HepG2 (cell line): ENCODE measurements around the gene TKFC. TPM values are rescaled to one million over a fixed set of nuclear protein-coding genes. Genes with fewer than 3 reads are reported as not detected.

ENCODE experiments used
- IKZF4 ChIP-seq: sonication (generic); formaldehyde crosslinking; IDR thresholded peaks from 2 replicates; pipeline ENCODE4 v1.5.1; 2020; ENCODE audit warnings: borderline replicate concordance, mild to moderate bottlenecking, low read depth, missing genetic modification reagents; ENCODE audit errors: not compliant biosample characterization
- MEIS1 ChIP-seq: sonication (generic); formaldehyde crosslinking; IDR thresholded peaks from 2 replicates; pipeline ENCODE4 v1.9.0; 2021; ENCODE audit warnings: mild to moderate bottlenecking, missing genetic modification reagents, moderate library complexity, borderline replicate concordance
- PHF20 ChIP-seq: sonication (generic); formaldehyde crosslinking; IDR thresholded peaks from 2 replicates; pipeline ENCODE4 v1.5.0; 2020; ENCODE audit warnings: mild to moderate bottlenecking, missing genetic modification reagents
- SOX13 ChIP-seq, 3 experiments: fragments of 450-650 bp in 1 of 3; sonication (generic) in 1 of 3; formaldehyde crosslinking in 1 of 3; IDR thresholded peaks in 2 of 3; conservative IDR thresholded peaks in 1 of 3; 2 replicates each; pipeline versions ENCODE4 v1.5.0 to v1.6.1; 2016 to 2020; ENCODE audit warnings: antibody characterized with exemption in 1 of 3, mild to moderate bottlenecking in 1 of 3, missing compliant biosample characterization in 1 of 3, missing genetic modification reagents in 1 of 3, moderate library complexity in 1 of 3
- SRSF4 ChIP-seq: fragments of 200-400 bp; formaldehyde crosslinking; IDR thresholded peaks from one replicate; pipeline ENCODE4 v1.6.1; 2018; ENCODE audit warnings: mild to moderate bottlenecking, low read depth, low read length, moderate library complexity; ENCODE audit not compliant: poor library complexity, severe bottlenecking
- ZFP82 ChIP-seq: sonication (generic); formaldehyde crosslinking; IDR thresholded peaks from 2 replicates; pipeline ENCODE4 v1.5.1; 2020; ENCODE audit warnings: mild to moderate bottlenecking, missing genetic modification reagents, borderline replicate concordance
- ZFP90 ChIP-seq: sonication (generic); formaldehyde crosslinking; IDR thresholded peaks from 2 replicates; pipeline ENCODE4 v1.8.0; 2022; ENCODE audit warnings: missing genetic modification reagents, mild to moderate bottlenecking, inconsistent platforms, borderline replicate concordance
- ZMYM4 ChIP-seq: sonication (generic); formaldehyde crosslinking; IDR thresholded peaks from 2 replicates; pipeline ENCODE4 v1.8.1; 2023; ENCODE audit warnings: mild to moderate bottlenecking, missing genetic modification reagents
- ZNF878 ChIP-seq: sonication (generic); formaldehyde crosslinking; IDR thresholded peaks from 2 replicates; pipeline ENCODE4 v1.8.1; 2023; ENCODE audit warnings: mild to moderate bottlenecking, missing genetic modification reagents, moderate library complexity
- polyA plus RNA-seq, 8 experiments: library from polyadenylated mRNA; depleted of rRNA in 3 of 8; stranded (reverse) in 7 of 8; unstranded in 1 of 8; fragments of >200 nt; fragmentation: Illumina TruSeq in 4 of 8; extraction: Trizol in 4 of 8; gene quantifications; 2 replicates each; pipeline versions ENCODE4 v1.2.1 to v1.2.3, GENCODE V29; 2011 to 2016; ENCODE audit warnings: low read depth in 4 of 8, missing spikeins in 1 of 8, mixed read lengths in 1 of 8; ENCODE audit not compliant: insufficient read depth in 1 of 8
- total RNA-seq, 5 experiments: library from RNA; depleted of rRNA; stranded (reverse); fragments of >200 nt; fragmentation: Illumina TruSeq; extraction: Trizol; gene quantifications; 2 replicates each; pipeline ENCODE4 v1.2.3, GENCODE V29; 2016; ENCODE audit warnings: low read depth in 1 of 5
- TF ChIP-seq, protein P1 (sequence below): fragments of 450-650 bp; IDR thresholded peaks from 2 replicates; pipeline ENCODE4 v1.6.1; 2017
- TF ChIP-seq, protein P2 (sequence below): sonication (generic); formaldehyde crosslinking; IDR thresholded peaks from 2 replicates; pipeline ENCODE4 v1.5.0; 2020; ENCODE audit warnings: mild to moderate bottlenecking, missing genetic modification reagents, borderline replicate concordance
- TF ChIP-seq, protein P3 (sequence below): sonication (generic); formaldehyde crosslinking; conservative IDR thresholded peaks from 2 replicates; pipeline ENCODE4 v1.4.0; 2020; ENCODE audit warnings: mild to moderate bottlenecking, missing genetic modification reagents, moderate library complexity
- TF ChIP-seq, protein P4 (sequence below): IDR thresholded peaks from 2 replicates; pipeline ENCODE4 v1.6.1; 2012; ENCODE audit warnings: low read length, improper control_type of control experiment

Gene TKFC
- total and polyA plus RNA-seq, 2 of the 13 experiments (the other 11 are each of a cell fraction or from before 2014, with no cell fraction given): 147 to 197 TPM

DNA sequence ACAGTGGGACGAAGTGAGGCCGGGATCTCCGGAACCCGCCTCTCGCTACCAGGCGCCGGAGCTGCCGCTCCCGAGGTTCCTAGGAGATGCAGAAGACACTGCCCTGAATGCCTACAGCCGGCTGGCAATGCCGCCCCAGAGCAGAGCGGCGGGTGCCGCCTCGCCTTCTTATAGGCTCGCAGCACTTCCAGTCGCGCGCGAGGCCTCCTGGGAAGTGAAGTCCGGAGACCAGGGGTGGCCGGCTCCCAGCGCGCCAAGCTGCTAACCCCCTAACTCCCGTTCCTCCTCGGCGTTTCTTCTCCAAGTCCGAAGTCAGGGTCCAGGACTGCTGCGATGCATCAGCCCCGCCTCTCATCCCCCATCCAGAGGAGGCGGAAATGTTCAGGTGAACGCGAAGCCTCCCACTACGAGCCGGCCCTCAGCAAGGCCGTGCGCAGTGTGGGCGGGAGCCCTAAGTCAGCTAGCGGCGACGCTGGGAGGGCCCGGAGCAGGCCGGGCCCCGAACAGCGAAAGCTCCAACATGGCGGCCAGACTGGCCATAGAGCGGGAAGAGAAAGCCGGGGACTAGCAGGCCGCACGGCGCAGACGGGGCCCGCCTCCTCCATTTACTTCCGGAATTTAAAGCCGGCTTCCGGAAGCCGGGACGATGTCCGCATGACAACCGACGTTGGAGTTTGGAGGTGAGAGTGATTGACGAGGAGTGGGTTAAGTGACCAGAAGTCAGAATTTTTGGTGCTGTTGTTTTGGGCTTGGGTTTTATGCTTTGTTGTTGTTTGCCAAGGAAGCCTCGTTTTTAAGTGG is 28.9 kb downstream of the TKFC start, which contains the start of the genes CYB561A3 and TMEM138 (continued):
- 0 out of 2 replicates have a peak, but pooled peaks have one; percentile 49 for TF ChIP-seq MEIS1 (CRISPR knock-in tag)
- peak; percentile 36; the same call in 1 of the 2 replicates for TF ChIP-seq ZFP90 (CRISPR knock-in tag)
- TF ChIP-seq ZNF878 (CRISPR knock-in tag): no peak
- TF ChIP-seq, protein P1, sequence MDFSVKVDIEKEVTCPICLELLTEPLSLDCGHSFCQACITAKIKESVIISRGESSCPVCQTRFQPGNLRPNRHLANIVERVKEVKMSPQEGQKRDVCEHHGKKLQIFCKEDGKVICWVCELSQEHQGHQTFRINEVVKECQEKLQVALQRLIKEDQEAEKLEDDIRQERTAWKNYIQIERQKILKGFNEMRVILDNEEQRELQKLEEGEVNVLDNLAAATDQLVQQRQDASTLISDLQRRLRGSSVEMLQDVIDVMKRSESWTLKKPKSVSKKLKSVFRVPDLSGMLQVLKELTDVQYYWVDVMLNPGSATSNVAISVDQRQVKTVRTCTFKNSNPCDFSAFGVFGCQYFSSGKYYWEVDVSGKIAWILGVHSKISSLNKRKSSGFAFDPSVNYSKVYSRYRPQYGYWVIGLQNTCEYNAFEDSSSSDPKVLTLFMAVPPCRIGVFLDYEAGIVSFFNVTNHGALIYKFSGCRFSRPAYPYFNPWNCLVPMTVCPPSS: no peak
- TF ChIP-seq SOX13 (IDR thresholded peaks at IDR 0.05): no peak
- no peak for TF ChIP-seq SOX13 (CRISPR knock-in tag; conservative IDR thresholded peaks at IDR 0.05 in 1 of 2, IDR thresholded peaks at IDR 0.05 in 1 of 2)
- TF ChIP-seq SRSF4: no peak
- peak; percentile 49; the same call in 1 of the 2 replicates for TF ChIP-seq ZMYM4 (CRISPR knock-in tag)
- TF ChIP-seq PHF20 (CRISPR knock-in tag): peak; percentile 78; the same call in 1 of the 2 replicates
- TF ChIP-seq, protein P2, sequence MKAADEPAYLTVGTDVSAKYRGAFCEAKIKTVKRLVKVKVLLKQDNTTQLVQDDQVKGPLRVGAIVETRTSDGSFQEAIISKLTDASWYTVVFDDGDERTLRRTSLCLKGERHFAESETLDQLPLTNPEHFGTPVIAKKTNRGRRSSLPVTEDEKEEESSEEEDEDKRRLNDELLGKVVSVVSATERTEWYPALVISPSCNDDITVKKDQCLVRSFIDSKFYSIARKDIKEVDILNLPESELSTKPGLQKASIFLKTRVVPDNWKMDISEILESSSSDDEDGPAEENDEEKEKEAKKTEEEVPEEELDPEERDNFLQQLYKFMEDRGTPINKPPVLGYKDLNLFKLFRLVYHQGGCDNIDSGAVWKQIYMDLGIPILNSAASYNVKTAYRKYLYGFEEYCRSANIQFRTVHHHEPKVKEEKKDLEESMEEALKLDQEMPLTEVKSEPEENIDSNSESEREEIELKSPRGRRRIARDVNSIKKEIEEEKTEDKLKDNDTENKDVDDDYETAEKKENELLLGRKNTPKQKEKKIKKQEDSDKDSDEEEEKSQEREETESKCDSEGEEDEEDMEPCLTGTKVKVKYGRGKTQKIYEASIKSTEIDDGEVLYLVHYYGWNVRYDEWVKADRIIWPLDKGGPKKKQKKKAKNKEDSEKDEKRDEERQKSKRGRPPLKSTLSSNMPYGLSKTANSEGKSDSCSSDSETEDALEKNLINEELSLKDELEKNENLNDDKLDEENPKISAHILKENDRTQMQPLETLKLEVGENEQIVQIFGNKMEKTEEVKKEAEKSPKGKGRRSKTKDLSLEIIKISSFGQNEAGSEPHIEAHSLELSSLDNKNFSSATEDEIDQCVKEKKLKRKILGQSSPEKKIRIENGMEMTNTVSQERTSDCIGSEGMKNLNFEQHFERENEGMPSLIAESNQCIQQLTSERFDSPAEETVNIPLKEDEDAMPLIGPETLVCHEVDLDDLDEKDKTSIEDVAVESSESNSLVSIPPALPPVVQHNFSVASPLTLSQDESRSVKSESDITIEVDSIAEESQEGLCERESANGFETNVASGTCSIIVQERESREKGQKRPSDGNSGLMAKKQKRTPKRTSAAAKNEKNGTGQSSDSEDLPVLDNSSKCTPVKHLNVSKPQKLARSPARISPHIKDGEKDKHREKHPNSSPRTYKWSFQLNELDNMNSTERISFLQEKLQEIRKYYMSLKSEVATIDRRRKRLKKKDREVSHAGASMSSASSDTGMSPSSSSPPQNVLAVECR: peak; percentile 93
- TF ChIP-seq ZFP82 (CRISPR knock-in tag): no peak
- TF ChIP-seq IKZF4: peak; percentile 22
- TF ChIP-seq, protein P3, sequence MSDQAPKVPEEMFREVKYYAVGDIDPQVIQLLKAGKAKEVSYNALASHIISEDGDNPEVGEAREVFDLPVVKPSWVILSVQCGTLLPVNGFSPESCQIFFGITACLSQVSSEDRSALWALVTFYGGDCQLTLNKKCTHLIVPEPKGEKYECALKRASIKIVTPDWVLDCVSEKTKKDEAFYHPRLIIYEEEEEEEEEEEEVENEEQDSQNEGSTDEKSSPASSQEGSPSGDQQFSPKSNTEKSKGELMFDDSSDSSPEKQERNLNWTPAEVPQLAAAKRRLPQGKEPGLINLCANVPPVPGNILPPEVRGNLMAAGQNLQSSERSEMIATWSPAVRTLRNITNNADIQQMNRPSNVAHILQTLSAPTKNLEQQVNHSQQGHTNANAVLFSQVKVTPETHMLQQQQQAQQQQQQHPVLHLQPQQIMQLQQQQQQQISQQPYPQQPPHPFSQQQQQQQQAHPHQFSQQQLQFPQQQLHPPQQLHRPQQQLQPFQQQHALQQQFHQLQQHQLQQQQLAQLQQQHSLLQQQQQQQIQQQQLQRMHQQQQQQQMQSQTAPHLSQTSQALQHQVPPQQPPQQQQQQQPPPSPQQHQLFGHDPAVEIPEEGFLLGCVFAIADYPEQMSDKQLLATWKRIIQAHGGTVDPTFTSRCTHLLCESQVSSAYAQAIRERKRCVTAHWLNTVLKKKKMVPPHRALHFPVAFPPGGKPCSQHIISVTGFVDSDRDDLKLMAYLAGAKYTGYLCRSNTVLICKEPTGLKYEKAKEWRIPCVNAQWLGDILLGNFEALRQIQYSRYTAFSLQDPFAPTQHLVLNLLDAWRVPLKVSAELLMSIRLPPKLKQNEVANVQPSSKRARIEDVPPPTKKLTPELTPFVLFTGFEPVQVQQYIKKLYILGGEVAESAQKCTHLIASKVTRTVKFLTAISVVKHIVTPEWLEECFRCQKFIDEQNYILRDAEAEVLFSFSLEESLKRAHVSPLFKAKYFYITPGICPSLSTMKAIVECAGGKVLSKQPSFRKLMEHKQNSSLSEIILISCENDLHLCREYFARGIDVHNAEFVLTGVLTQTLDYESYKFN (CRISPR knock-in tag): peak; percentile 58; the same call in 1 of the 2 replicates
- TF ChIP-seq, protein P4, sequence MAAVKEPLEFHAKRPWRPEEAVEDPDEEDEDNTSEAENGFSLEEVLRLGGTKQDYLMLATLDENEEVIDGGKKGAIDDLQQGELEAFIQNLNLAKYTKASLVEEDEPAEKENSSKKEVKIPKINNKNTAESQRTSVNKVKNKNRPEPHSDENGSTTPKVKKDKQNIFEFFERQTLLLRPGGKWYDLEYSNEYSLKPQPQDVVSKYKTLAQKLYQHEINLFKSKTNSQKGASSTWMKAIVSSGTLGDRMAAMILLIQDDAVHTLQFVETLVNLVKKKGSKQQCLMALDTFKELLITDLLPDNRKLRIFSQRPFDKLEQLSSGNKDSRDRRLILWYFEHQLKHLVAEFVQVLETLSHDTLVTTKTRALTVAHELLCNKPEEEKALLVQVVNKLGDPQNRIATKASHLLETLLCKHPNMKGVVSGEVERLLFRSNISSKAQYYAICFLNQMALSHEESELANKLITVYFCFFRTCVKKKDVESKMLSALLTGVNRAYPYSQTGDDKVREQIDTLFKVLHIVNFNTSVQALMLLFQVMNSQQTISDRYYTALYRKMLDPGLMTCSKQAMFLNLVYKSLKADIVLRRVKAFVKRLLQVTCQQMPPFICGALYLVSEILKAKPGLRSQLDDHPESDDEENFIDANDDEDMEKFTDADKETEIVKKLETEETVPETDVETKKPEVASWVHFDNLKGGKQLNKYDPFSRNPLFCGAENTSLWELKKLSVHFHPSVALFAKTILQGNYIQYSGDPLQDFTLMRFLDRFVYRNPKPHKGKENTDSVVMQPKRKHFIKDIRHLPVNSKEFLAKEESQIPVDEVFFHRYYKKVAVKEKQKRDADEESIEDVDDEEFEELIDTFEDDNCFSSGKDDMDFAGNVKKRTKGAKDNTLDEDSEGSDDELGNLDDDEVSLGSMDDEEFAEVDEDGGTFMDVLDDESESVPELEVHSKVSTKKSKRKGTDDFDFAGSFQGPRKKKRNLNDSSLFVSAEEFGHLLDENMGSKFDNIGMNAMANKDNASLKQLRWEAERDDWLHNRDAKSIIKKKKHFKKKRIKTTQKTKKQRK: no peak
